H9 (cell line): ENCODE results near the gene ASAP3. TPM values are rescaled to one million over a fixed set of nuclear protein-coding genes. Genes with fewer than 3 reads are reported as not detected.

Experiments
- DNase-seq: peaks from one replicate; pipeline ENCODE4 v3.0.0-alpha.2; 2017
- H2AFZ ChIP-seq: one replicate; pipeline ENCODE4 v1.6.1; 2013; ENCODE audit warnings: mild to moderate bottlenecking, low read length, control low read depth, moderate library complexity
- H2AK5ac ChIP-seq: 2 replicates; pipeline ENCODE4 v1.6.1; 2013; ENCODE audit warnings: low read length, control low read depth, mixed read lengths; ENCODE audit not compliant: insufficient read length
- H2BK120ac ChIP-seq: one replicate; pipeline ENCODE4 v1.6.1; 2013; ENCODE audit warnings: low read depth, mild to moderate bottlenecking, low read length, control low read depth, inconsistent platforms; ENCODE audit not compliant: poor library complexity, severe bottlenecking
- H2BK12ac ChIP-seq: 2 replicates; pipeline ENCODE4 v1.6.1; 2013; ENCODE audit warnings: low read length, control low read depth, mixed read lengths, low read depth; ENCODE audit not compliant: insufficient read length
- H2BK15ac ChIP-seq: 2 replicates; pipeline ENCODE4 v1.6.1; 2013; ENCODE audit warnings: low read depth, low read length, control low read depth
- H2BK20ac ChIP-seq: one replicate; pipeline ENCODE4 v1.6.1; 2013; ENCODE audit warnings: low read depth, mild to moderate bottlenecking, low read length, control low read depth, inconsistent platforms; ENCODE audit not compliant: poor library complexity, severe bottlenecking
- H2BK5ac ChIP-seq: 2 replicates; pipeline ENCODE4 v1.6.1; 2013; ENCODE audit warnings: low read length, control low read depth, mixed read lengths; ENCODE audit not compliant: insufficient read length
- H3K14ac ChIP-seq: 2 replicates; pipeline ENCODE4 v1.6.1; 2013; ENCODE audit warnings: low read length, control low read depth; ENCODE audit not compliant: insufficient read depth
- H3K18ac ChIP-seq: 2 replicates; pipeline ENCODE4 v1.6.1; 2013; ENCODE audit warnings: low read depth, mild to moderate bottlenecking, mixed read lengths, low read length, control low read depth; ENCODE audit not compliant: insufficient read length
- H3K23ac ChIP-seq: 2 replicates; pipeline ENCODE4 v1.6.1; 2013; ENCODE audit warnings: low read length, control low read depth, mixed read lengths, low read depth; ENCODE audit not compliant: insufficient read length
- H3K23me2 ChIP-seq: 2 replicates; pipeline ENCODE4 v1.6.1; 2013; ENCODE audit warnings: low read depth, mild to moderate bottlenecking, mixed read lengths, low read length, control low read depth; ENCODE audit not compliant: insufficient read length, poor library complexity, severe bottlenecking
- H3K27ac ChIP-seq: 2 replicates; pipeline ENCODE4 v1.5.1; 2013; ENCODE audit warnings: low read length, control low read depth, mixed read lengths, low read depth; ENCODE audit not compliant: insufficient read length
- H3K27me3 ChIP-seq: 2 replicates; pipeline ENCODE4 v1.6.1; 2013; ENCODE audit warnings: low read length, control low read depth, inconsistent platforms; ENCODE audit not compliant: insufficient read depth
- H3K4ac ChIP-seq: 2 replicates; pipeline ENCODE4 v1.6.1; 2013; ENCODE audit warnings: low read depth, mild to moderate bottlenecking, control low read depth, inconsistent platforms, low read length, moderate library complexity
- H3K4me1 ChIP-seq: 2 replicates; pipeline ENCODE4 v1.6.1; 2013; ENCODE audit warnings: low read length, control low read depth, inconsistent platforms; ENCODE audit not compliant: insufficient read depth
- H3K4me2 ChIP-seq: 2 replicates; pipeline ENCODE4 v1.6.1; 2013; ENCODE audit warnings: low read length, control low read depth, mixed read lengths; ENCODE audit not compliant: insufficient read length, insufficient read depth
- H3K56ac ChIP-seq: 2 replicates; pipeline ENCODE4 v1.6.1; 2013; ENCODE audit warnings: low read depth, mild to moderate bottlenecking, mixed read lengths, low read length, control low read depth; ENCODE audit not compliant: insufficient read length
- H3K79me1 ChIP-seq: 2 replicates; pipeline ENCODE4 v1.6.1; 2013; ENCODE audit warnings: low read depth, mild to moderate bottlenecking, moderate library complexity, low read length, control low read depth, inconsistent platforms; ENCODE audit not compliant: insufficient read depth, poor library complexity, severe bottlenecking
- H3K79me2 ChIP-seq: 2 replicates; pipeline ENCODE4 v1.6.1; 2013; ENCODE audit warnings: low read length, control low read depth, inconsistent platforms; ENCODE audit not compliant: insufficient read depth
- H3K9ac ChIP-seq: 2 replicates; pipeline ENCODE4 v1.6.1; 2013; ENCODE audit warnings: low read length, control low read depth, mixed read lengths; ENCODE audit not compliant: insufficient read length; ENCODE audit errors: extremely low read depth
- H3K9me3 ChIP-seq: one replicate; pipeline ENCODE4 v1.6.1; 2013; ENCODE audit warnings: low read depth, low read length, inconsistent platforms; ENCODE audit not compliant: control insufficient read depth
- H3T11ph ChIP-seq: one replicate; pipeline ENCODE4 v1.6.1; 2013; ENCODE audit warnings: mild to moderate bottlenecking, low read length, control low read depth, inconsistent platforms
- H4K20me1 ChIP-seq: one replicate; pipeline ENCODE4 v1.6.1; 2013; ENCODE audit not compliant: control insufficient read depth, insufficient read length, insufficient read depth
- H4K5ac ChIP-seq: 2 replicates; pipeline ENCODE4 v1.6.1; 2013; ENCODE audit warnings: low read depth, mild to moderate bottlenecking, mixed read lengths, low read length, control low read depth; ENCODE audit not compliant: insufficient read length
- H4K8ac ChIP-seq: replicated peaks from 2 replicates; pipeline ENCODE4 v1.6.1; 2013; ENCODE audit warnings: low read length, control low read depth, mixed read lengths, low read depth; ENCODE audit not compliant: insufficient read length
- H4K91ac ChIP-seq: 2 replicates; pipeline ENCODE4 v1.6.1; 2013; ENCODE audit warnings: low read depth, mild to moderate bottlenecking, moderate library complexity, mixed read lengths, low read length, control low read depth; ENCODE audit not compliant: insufficient read length
- H3K27ac Mint-ChIP-seq, 3 experiments: 2 replicates in 2 of 3; 3 replicates in 1 of 3; pipeline ENCODE4 v1.8.0; 2020 to 2021; ENCODE audit warnings: mixed read lengths in 3 of 3, mild to moderate bottlenecking in 1 of 3, moderate library complexity in 1 of 3
- H3K27me3 Mint-ChIP-seq: 2 replicates; pipeline ENCODE4 v1.8.0; 2021; ENCODE audit warnings: low read depth, mild to moderate bottlenecking, moderate library complexity, mixed read lengths
- H3K36me3 Mint-ChIP-seq, 3 experiments: 2 replicates in 2 of 3; 3 replicates in 1 of 3; pipeline ENCODE4 v1.8.0; 2020 to 2021; ENCODE audit warnings: low read depth in 3 of 3, mixed read lengths in 3 of 3; ENCODE audit not compliant: insufficient read depth in 1 of 3
- H3K4me1 Mint-ChIP-seq, 2 experiments: 2 replicates each; pipeline ENCODE4 v1.8.0; 2020; ENCODE audit warnings: mixed read lengths in 2 of 2
- H3K4me3 Mint-ChIP-seq, 2 experiments: 2 replicates in 1 of 2; 3 replicates in 1 of 2; pipeline ENCODE4 v1.8.0; 2020 to 2021; ENCODE audit warnings: mild to moderate bottlenecking in 2 of 2, mixed read lengths in 2 of 2, moderate library complexity in 1 of 2
- H3K9me3 Mint-ChIP-seq, 2 experiments: 2 replicates in 1 of 2; 3 replicates in 1 of 2; pipeline ENCODE4 v1.8.0; 2020; ENCODE audit warnings: mild to moderate bottlenecking in 2 of 2, mixed read lengths in 2 of 2, moderate library complexity in 1 of 2
- WGBS: extraction: QIAGEN DNeasy Blood & Tissue Kit; methylation state at CpG from one replicate; pipeline ENCODE4 v1.1.7; 2013; ENCODE audit warnings: missing lambda C conversion rate, low lambda C conversion rate, mixed read lengths; ENCODE audit not compliant: insufficient read length; ENCODE audit errors: extremely low coverage; 5-methylcytosine and 5-hydroxymethylcytosine counted together
- total RNA-seq: library from RNA; stranded (reverse); gene quantifications from 2 replicates; pipeline ENCODE4 v1.2.1, GENCODE V29; 2021
- TF ChIP-seq, protein P1 (sequence below): fragments of 200-600 bp; sonication (generic); conservative IDR thresholded peaks from 3 replicates; pipeline ENCODE4 v1.8.0; 2021; ENCODE audit warnings: antibody characterized with exemption, mild to moderate bottlenecking

The ASAP3 gene
- total RNA-seq, 1 experiment from 2014 or later = 26.7 TPM

DNA sequence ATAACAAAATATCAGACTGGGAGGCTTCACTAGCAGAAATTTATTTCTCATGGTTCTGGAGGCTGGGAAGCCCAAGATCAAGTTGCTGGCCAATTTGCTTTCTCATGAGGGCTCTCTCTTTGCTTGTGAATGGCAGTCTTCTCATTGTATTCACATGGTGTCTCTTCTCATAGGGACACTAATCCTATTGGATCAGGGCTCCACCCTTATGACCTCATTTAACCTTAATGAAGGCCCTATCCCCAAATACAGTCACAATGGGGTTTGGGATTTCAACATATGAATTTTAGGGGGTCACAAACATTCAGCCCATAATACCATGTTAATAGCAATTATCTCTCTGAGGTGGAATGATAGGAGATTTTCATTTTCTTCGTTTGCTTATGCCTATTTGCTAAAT, 84.8 kb downstream of the ASAP3 start:
- Histone ChIP-seq H2AFZ (no peak overlapping the region), H3T11ph (no peak overlapping the region), H2BK120ac (no peak overlapping the region), H3K4ac (no peak overlapping the region), H4K91ac (no peak overlapping the region), H2BK12ac (no peak overlapping the region), H3K9ac (no peak overlapping the region), H3K79me1 (no peaks in the 10 kb centered on the region), H3K27me3 (peaks cover 35% of the 10 kb centered on the region; the same call in 1 of the 2 replicates), H3K9me3 (no peaks in the 10 kb centered on the region), H2BK20ac (no peak overlapping the region), H3K18ac (no peak overlapping the region), H2BK5ac (no peak overlapping the region), H4K20me1 (peaks cover 2% of the 10 kb centered on the region), H4K8ac (no peak overlapping the region), H2AK5ac (no peak overlapping the region), H3K27ac (no peak overlapping the region), H2BK15ac (no peak overlapping the region), H3K4me2 (no peak overlapping the region), H3K4me1 (no peaks in the 10 kb centered on the region; the same call in 1 of the 2 replicates), H3K23me2 (peaks cover 3% of the 10 kb centered on the region), H3K14ac (no peak overlapping the region), H4K5ac (no peak overlapping the region), H3K79me2 (no peaks in the 10 kb centered on the region), H3K23ac (no peak overlapping the region), H3K56ac (no peak overlapping the region)
- Mint-ChIP-seq H3K4me1 (peaks cover 20 to 21% of the 10 kb centered on the region in 2 experiments), H3K27ac (no peak overlapping the region), H3K4me3 (no peak overlapping the region), H3K27me3 (no peaks in the 10 kb centered on the region), H3K36me3 (no peaks in the 10 kb centered on the region), H3K9me3 (0 out of 5 replicates have a peak, but pooled peaks cover 0 to 2% of the 10 kb centered on the region in 2 experiments)
- no CpG with 5 or more reads among the region's 1 CpG for WGBS
- DNase-seq = no peak
- TF ChIP-seq, protein P1, sequence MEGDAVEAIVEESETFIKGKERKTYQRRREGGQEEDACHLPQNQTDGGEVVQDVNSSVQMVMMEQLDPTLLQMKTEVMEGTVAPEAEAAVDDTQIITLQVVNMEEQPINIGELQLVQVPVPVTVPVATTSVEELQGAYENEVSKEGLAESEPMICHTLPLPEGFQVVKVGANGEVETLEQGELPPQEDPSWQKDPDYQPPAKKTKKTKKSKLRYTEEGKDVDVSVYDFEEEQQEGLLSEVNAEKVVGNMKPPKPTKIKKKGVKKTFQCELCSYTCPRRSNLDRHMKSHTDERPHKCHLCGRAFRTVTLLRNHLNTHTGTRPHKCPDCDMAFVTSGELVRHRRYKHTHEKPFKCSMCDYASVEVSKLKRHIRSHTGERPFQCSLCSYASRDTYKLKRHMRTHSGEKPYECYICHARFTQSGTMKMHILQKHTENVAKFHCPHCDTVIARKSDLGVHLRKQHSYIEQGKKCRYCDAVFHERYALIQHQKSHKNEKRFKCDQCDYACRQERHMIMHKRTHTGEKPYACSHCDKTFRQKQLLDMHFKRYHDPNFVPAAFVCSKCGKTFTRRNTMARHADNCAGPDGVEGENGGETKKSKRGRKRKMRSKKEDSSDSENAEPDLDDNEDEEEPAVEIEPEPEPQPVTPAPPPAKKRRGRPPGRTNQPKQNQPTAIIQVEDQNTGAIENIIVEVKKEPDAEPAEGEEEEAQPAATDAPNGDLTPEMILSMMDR = no peak
